Measurements from ENCODE around the gene CASZ1. TPM values are rescaled to one million over a fixed set of nuclear protein-coding genes. Genes with fewer than 3 reads are reported as not detected.

Gene CASZ1
- total and polyA plus RNA-seq, 2 experiments from 2014 or later, result 6.2 to 6.7 TPM

DNA sequence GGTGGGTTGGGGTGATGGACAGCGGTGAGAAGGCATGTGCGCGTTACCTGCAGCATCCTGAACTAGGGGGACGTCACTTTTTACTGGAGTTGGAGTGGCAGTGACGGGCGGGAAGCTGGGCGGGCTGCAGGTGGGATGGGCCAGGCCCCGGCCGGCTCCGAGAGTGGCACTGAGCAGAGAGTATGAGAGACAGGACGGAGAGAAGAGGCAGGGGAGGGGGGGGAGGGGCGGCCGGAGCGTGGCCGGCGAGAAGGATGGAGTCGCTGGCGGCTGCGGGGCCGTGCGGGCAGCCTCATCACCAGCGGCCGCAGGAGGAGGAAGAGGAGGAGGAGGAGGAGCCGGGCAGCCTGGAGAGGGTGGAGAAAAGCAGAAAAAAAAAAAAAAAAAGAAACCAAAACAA lies 154.5 kb downstream of the CASZ1 start:
- Mint-ChIP-seq H3K9me3 (no peaks in the 10 kb centered on the region), H3K27me3 (ENCODE audit: insufficient read depth, low read depth, poor library complexity) (peaks cover 14% of the 10 kb centered on the region), H3K4me1 (peaks cover 7% of the 10 kb centered on the region), H3K27ac (no peak overlapping the region), H3K36me3 (ENCODE audit: low read depth) (peaks cover 3% of the 10 kb centered on the region; the same call in 1 of the 3 replicates), H3K4me3 (no peak overlapping the region; the same call in 2 of the 3 replicates)
- no peak overlapping the region for H3K4me3 ChIP-seq
- no peak overlapping the region for H3K27ac ChIP-seq (ENCODE audit: low read depth)
- H3K27me3 ChIP-seq (ENCODE audit: insufficient read depth), result peaks cover 31% of the 10 kb centered on the region
- no peak for DNase-seq (ENCODE audit: low spot score)
- no peak for ATAC-seq
- H3K4me1 ChIP-seq (ENCODE audit: insufficient read depth), result peaks cover 5% of the 10 kb centered on the region
- H3K79me2 ChIP-seq (replicated peaks; ENCODE audit: insufficient read depth), result no peaks in the 10 kb centered on the region
- no peak overlapping the region for H3K4me2 ChIP-seq
- no peak overlapping the region; the same call in 1 of the 2 replicates for H2AFZ ChIP-seq
- no peaks in the 10 kb centered on the region for H4K20me1 ChIP-seq (replicated peaks; ENCODE audit: insufficient read depth)
- no peaks in the 10 kb centered on the region for H3K9me2 ChIP-seq (ENCODE audit: insufficient read depth)
- TF ChIP-seq, protein P1, sequence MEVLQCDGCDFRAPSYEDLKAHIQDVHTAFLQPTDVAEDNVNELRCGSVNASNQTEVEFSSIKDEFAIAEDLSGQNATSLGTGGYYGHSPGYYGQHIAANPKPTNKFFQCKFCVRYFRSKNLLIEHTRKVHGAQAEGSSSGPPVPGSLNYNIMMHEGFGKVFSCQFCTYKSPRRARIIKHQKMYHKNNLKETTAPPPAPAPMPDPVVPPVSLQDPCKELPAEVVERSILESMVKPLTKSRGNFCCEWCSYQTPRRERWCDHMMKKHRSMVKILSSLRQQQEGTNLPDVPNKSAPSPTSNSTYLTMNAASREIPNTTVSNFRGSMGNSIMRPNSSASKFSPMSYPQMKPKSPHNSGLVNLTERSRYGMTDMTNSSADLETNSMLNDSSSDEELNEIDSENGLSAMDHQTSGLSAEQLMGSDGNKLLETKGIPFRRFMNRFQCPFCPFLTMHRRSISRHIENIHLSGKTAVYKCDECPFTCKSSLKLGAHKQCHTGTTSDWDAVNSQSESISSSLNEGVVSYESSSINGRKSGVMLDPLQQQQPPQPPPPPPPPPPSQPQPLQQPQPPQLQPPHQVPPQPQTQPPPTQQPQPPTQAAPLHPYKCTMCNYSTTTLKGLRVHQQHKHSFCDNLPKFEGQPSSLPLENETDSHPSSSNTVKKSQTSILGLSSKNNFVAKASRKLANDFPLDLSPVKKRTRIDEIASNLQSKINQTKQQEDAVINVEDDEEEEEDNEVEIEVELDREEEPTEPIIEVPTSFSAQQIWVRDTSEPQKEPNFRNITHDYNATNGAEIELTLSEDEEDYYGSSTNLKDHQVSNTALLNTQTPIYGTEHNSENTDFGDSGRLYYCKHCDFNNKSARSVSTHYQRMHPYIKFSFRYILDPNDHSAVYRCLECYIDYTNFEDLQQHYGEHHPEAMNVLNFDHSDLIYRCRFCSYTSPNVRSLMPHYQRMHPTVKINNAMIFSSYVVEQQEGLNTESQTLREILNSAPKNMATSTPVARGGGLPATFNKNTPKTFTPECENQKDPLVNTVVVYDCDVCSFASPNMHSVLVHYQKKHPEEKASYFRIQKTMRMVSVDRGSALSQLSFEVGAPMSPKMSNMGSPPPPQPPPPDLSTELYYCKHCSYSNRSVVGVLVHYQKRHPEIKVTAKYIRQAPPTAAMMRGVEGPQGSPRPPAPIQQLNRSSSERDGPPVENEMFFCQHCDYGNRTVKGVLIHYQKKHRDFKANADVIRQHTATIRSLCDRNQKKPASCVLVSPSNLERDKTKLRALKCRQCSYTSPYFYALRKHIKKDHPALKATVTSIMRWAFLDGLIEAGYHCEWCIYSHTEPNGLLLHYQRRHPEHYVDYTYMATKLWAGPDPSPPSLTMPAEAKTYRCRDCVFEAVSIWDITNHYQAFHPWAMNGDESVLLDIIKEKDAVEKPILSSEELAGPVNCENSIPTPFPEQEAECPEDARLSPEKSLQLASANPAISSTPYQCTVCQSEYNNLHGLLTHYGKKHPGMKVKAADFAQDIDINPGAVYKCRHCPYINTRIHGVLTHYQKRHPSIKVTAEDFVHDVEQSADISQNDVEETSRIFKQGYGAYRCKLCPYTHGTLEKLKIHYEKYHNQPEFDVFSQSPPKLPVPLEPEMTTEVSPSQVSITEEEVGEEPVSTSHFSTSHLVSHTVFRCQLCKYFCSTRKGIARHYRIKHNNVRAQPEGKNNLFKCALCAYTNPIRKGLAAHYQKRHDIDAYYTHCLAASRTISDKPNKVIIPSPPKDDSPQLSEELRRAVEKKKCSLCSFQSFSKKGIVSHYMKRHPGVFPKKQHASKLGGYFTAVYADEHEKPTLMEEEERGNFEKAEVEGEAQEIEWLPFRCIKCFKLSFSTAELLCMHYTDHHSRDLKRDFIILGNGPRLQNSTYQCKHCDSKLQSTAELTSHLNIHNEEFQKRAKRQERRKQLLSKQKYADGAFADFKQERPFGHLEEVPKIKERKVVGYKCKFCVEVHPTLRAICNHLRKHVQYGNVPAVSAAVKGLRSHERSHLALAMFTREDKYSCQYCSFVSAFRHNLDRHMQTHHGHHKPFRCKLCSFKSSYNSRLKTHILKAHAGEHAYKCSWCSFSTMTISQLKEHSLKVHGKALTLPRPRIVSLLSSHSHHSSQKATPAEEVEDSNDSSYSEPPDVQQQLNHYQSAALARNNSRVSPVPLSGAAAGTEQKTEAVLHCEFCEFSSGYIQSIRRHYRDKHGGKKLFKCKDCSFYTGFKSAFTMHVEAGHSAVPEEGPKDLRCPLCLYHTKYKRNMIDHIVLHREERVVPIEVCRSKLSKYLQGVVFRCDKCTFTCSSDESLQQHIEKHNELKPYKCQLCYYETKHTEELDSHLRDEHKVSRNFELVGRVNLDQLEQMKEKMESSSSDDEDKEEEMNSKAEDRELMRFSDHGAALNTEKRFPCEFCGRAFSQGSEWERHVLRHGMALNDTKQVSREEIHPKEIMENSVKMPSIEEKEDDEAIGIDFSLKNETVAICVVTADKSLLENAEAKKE (CRISPR knock-in tag; IDR thresholded peaks at IDR 0.05), result no peak
- TF ChIP-seq POLR2AphosphoS5 (IDR thresholded peaks at IDR 0.05; ENCODE audit: low read depth) (no peak), NANOG (IDR thresholded peaks at IDR 0.05; ENCODE audit: borderline replicate concordance) (no peak), CREB1 (CRISPR knock-in tag; IDR thresholded peaks at IDR 0.05; ENCODE audit: low read depth) (no peak), STAT1 (IDR thresholded peaks at IDR 0.05; ENCODE audit: unreplicated experiment) (no peak), CTCF (conservative IDR thresholded peaks at IDR 0.05; ENCODE audit: low read depth in 2 of 2) (no peak), JUNB (IDR thresholded peaks at IDR 0.05; ENCODE audit: unreplicated experiment) (no peak), ZNF331 (CRISPR knock-in tag; IDR thresholded peaks at IDR 0.05; ENCODE audit: low read depth) (no peak), ZNF114 (CRISPR knock-in tag; IDR thresholded peaks at IDR 0.05) (no peak), EZH2phosphoT487 (IDR thresholded peaks at IDR 0.05; ENCODE audit: unreplicated experiment) (no peak), EZH2 (IDR thresholded peaks at IDR 0.05; ENCODE audit: low read depth, unreplicated experiment) (no peak)
- TF ChIP-seq, protein P2, sequence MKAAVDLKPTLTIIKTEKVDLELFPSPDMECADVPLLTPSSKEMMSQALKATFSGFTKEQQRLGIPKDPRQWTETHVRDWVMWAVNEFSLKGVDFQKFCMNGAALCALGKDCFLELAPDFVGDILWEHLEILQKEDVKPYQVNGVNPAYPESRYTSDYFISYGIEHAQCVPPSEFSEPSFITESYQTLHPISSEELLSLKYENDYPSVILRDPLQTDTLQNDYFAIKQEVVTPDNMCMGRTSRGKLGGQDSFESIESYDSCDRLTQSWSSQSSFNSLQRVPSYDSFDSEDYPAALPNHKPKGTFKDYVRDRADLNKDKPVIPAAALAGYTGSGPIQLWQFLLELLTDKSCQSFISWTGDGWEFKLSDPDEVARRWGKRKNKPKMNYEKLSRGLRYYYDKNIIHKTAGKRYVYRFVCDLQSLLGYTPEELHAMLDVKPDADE (IDR thresholded peaks at IDR 0.05), result no peak
- TF ChIP-seq, protein P3, sequence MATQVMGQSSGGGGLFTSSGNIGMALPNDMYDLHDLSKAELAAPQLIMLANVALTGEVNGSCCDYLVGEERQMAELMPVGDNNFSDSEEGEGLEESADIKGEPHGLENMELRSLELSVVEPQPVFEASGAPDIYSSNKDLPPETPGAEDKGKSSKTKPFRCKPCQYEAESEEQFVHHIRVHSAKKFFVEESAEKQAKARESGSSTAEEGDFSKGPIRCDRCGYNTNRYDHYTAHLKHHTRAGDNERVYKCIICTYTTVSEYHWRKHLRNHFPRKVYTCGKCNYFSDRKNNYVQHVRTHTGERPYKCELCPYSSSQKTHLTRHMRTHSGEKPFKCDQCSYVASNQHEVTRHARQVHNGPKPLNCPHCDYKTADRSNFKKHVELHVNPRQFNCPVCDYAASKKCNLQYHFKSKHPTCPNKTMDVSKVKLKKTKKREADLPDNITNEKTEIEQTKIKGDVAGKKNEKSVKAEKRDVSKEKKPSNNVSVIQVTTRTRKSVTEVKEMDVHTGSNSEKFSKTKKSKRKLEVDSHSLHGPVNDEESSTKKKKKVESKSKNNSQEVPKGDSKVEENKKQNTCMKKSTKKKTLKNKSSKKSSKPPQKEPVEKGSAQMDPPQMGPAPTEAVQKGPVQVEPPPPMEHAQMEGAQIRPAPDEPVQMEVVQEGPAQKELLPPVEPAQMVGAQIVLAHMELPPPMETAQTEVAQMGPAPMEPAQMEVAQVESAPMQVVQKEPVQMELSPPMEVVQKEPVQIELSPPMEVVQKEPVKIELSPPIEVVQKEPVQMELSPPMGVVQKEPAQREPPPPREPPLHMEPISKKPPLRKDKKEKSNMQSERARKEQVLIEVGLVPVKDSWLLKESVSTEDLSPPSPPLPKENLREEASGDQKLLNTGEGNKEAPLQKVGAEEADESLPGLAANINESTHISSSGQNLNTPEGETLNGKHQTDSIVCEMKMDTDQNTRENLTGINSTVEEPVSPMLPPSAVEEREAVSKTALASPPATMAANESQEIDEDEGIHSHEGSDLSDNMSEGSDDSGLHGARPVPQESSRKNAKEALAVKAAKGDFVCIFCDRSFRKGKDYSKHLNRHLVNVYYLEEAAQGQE (IDR thresholded peaks at IDR 0.05; ENCODE audit: unreplicated experiment), result no peak
- H3K36me3 ChIP-seq (ENCODE audit: insufficient read depth), result no peaks in the 10 kb centered on the region
- H3F3A ChIP-seq (replicated peaks; ENCODE audit: low read depth), result peaks cover 14% of the 10 kb centered on the region
